NCI-H2196 (cell line): ENCODE results near the gene DDAH1.
A peak's percentile ranks its signal among the peaks of the same experiment; 100 is the strongest.
"Not testable (repeated sequence)": the region's sequence is repeated elsewhere in the genome, so short reads cannot be mapped to it uniquely, and the experiment has no call there.

Experiments
- DNase-seq: peaks from one replicate; lab custom pipeline; 2025; ENCODE audit not compliant: unreplicated experiment; lab: John Stamatoyannopoulos, UW

The DDAH1 gene

GRCh38 chr1:85465099-85465785, at the start of gene DDAH1:
Gene DDAH1 (minus strand): TSS chr1:85465159. CDS start chr1:85465045, 114 bp downstream.
- DNase-seq = peak; percentile 75

- DNase-seq = not testable (repeated sequence)
Measured at GRCh38 chr1:85513998-85514397, 49.0 kb upstream of the DDAH1 start.

GRCh38 chr1:85504417-85504816, 39.5 kb upstream of the DDAH1 start:
- no peak for DNase-seq

- DNase-seq = peak; percentile 28
Measured at GRCh38 chr1:85502625-85503083, 37.7 kb upstream of the DDAH1 start.

- no peak for DNase-seq
Measured at GRCh38 chr1:85502171-85502570, 37.2 kb upstream of the DDAH1 start.

GRCh38 chr1:85501355-85501898, 36.5 kb upstream of the DDAH1 start:
- DNase-seq = no peak

- DNase-seq = no peak
Measured at GRCh38 chr1:85496941-85497582, 32.1 kb upstream of the DDAH1 start.

GRCh38 chr1:85495556-85495955, 30.6 kb upstream of the DDAH1 start:
- DNase-seq = peak; percentile 16

- DNase-seq = peak; percentile 29
Measured at GRCh38 chr1:85494904-85495266, 29.9 kb upstream of the DDAH1 start.

GRCh38 chr1:85494074-85494903, 29.3 kb upstream of the DDAH1 start:
- peak; percentile 29 for DNase-seq

- no peak for DNase-seq
Measured at GRCh38 chr1:85490270-85490985, 25.5 kb upstream of the DDAH1 start.

- no peak for DNase-seq
Measured at GRCh38 chr1:85488126-85488525, 23.2 kb upstream of the DDAH1 start.

- no peak for DNase-seq
Measured at GRCh38 chr1:85485516-85485915, 20.6 kb upstream of the DDAH1 start.

- DNase-seq = no peak
Measured at GRCh38 chr1:85484716-85485115, 19.8 kb upstream of the DDAH1 start.

- no peak for DNase-seq
Measured at GRCh38 chr1:85484264-85484663, 19.3 kb upstream of the DDAH1 start.

- no peak for DNase-seq
Measured at GRCh38 chr1:85481688-85482087, 16.7 kb upstream of the DDAH1 start.

- no peak for DNase-seq
Measured at GRCh38 chr1:85480566-85480965, 15.6 kb upstream of the DDAH1 start.

GRCh38 chr1:85479491-85479890, 14.5 kb upstream of the DDAH1 start:
- no peak for DNase-seq

- DNase-seq = no peak
Measured at GRCh38 chr1:85478366-85478765, 13.4 kb upstream of the DDAH1 start.

- DNase-seq = no peak
Measured at GRCh38 chr1:85475055-85475454, 10.1 kb upstream of the DDAH1 start.

- DNase-seq = no peak
Measured at GRCh38 chr1:85473390-85473789, 8.4 kb upstream of the DDAH1 start.
